Lower leg skin (tissue), 3 donors: ENCODE results near the gene DCAF15.

Experiments
- POLR2A ChIP-seq, 2 donors: fragments of 450-650 bp; IDR thresholded peaks; one replicate each; pipeline ENCODE4 v1.6.1; 2016 to 2017; ENCODE audit warnings: antibody characterized with exemption in 2 of 2, mild to moderate bottlenecking in 1 of 2, moderate library complexity in 1 of 2
- TF ChIP-seq, protein P1 (sequence below), 3 donors: fragments of 450-650 bp; IDR thresholded peaks; one replicate each; pipeline ENCODE4 v1.5.1; 2016; ENCODE audit warnings: antibody characterized with exemption in 3 of 3, mild to moderate bottlenecking in 3 of 3, moderate library complexity in 2 of 3

DNA sequence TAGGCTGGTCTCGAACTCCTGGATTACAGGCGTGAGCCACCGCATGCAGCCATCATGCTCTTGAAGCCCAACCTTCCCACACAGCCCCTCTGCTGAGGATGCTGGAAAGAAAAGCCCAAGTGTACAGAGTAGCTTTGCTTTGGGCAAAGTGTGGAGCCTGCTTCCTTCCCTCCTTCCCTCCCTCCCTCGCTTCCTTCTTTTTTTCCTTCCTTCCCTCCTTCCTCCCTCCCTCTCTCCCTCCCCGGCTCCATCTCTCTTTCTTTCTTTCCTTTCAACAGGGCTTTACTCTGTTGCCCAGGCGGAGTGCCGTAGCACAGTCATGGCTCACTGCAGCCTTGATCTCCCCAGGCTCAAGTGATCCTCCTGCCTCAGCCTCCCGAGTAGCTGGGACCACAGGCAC lies 43.6 kb upstream of the DCAF15 start:
- TF ChIP-seq, protein P1, sequence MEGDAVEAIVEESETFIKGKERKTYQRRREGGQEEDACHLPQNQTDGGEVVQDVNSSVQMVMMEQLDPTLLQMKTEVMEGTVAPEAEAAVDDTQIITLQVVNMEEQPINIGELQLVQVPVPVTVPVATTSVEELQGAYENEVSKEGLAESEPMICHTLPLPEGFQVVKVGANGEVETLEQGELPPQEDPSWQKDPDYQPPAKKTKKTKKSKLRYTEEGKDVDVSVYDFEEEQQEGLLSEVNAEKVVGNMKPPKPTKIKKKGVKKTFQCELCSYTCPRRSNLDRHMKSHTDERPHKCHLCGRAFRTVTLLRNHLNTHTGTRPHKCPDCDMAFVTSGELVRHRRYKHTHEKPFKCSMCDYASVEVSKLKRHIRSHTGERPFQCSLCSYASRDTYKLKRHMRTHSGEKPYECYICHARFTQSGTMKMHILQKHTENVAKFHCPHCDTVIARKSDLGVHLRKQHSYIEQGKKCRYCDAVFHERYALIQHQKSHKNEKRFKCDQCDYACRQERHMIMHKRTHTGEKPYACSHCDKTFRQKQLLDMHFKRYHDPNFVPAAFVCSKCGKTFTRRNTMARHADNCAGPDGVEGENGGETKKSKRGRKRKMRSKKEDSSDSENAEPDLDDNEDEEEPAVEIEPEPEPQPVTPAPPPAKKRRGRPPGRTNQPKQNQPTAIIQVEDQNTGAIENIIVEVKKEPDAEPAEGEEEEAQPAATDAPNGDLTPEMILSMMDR (IDR thresholded peaks at IDR 0.05), result no peak
- no peak for TF ChIP-seq POLR2A (IDR thresholded peaks at IDR 0.05)
